HepG2 (cell line): ENCODE measurements around the gene ETV5. TPM values are rescaled to one million over a fixed set of nuclear protein-coding genes. Genes with fewer than 3 reads are reported as not detected.

Source experiments
- AGO2 ChIP-seq: fragments of 200-400 bp; formaldehyde crosslinking; optimal IDR thresholded peaks from 2 replicates; pipeline ENCODE3; 2017; ENCODE audit warnings: mild to moderate bottlenecking, low read depth, low read length, moderate library complexity
- ARNTL ChIP-seq: sonication (generic); formaldehyde crosslinking; IDR thresholded peaks from 2 replicates; pipeline ENCODE4 v1.4.0; 2020; ENCODE audit warnings: mild to moderate bottlenecking, missing genetic modification reagents
- BORCS8-MEF2B ChIP-seq: sonication (generic); formaldehyde crosslinking; IDR thresholded peaks from 2 replicates; pipeline ENCODE4 v1.8.0; 2022; ENCODE audit warnings: mild to moderate bottlenecking, missing genetic modification reagents
- CHCHD3 ChIP-seq: sonication (generic); formaldehyde crosslinking; IDR thresholded peaks from 2 replicates; pipeline ENCODE4 v1.8.0; 2022; ENCODE audit warnings: mild to moderate bottlenecking, missing genetic modification reagents, moderate library complexity
- EP300 ChIP-seq, 3 experiments: sonication (generic) in 1 of 3; formaldehyde crosslinking in 1 of 3; IDR thresholded peaks; 2 replicates each; pipeline versions ENCODE4 v1.5.1 to v1.6.1; 2011 to 2020; ENCODE audit warnings: low read depth in 2 of 3, low read length in 2 of 3, borderline replicate concordance in 1 of 3, improper control_type of control experiment in 1 of 3, mild to moderate bottlenecking in 1 of 3, missing genetic modification reagents in 1 of 3, moderate library complexity in 1 of 3
- HMGA1 ChIP-seq: sonication (generic); formaldehyde crosslinking; conservative IDR thresholded peaks from 2 replicates; pipeline ENCODE4 v1.4.0; 2020; ENCODE audit warnings: missing genetic modification reagents
- IRX3 ChIP-seq: sonication (generic); formaldehyde crosslinking; IDR thresholded peaks from 2 replicates; pipeline ENCODE4 v1.8.1; 2023; ENCODE audit warnings: mild to moderate bottlenecking, low read depth, missing genetic modification reagents, borderline replicate concordance
- KDM4B ChIP-seq: sonication (generic); formaldehyde crosslinking; IDR thresholded peaks from 2 replicates; pipeline ENCODE4 v1.4.0; 2020; ENCODE audit warnings: missing genetic modification reagents
- NFE2L2 ChIP-seq: fragments of 150-350 bp; IDR thresholded peaks from 2 replicates; pipeline ENCODE4 v1.6.1; 2014; ENCODE audit warnings: low read length
- NR3C1 ChIP-seq: sonication (generic); formaldehyde crosslinking; IDR thresholded peaks from 2 replicates; pipeline ENCODE4 v1.4.0; 2020; ENCODE audit warnings: missing genetic modification reagents
- PTBP1 ChIP-seq: fragments of 200-400 bp; formaldehyde crosslinking; IDR thresholded peaks from 2 replicates; pipeline ENCODE4 v1.6.1; 2018; ENCODE audit warnings: low read length, low read depth; ENCODE audit not compliant: poor library complexity, severe bottlenecking
- REPIN1 ChIP-seq: sonication (generic); formaldehyde crosslinking; IDR thresholded peaks from 2 replicates; pipeline ENCODE4 v1.8.0; 2022; ENCODE audit warnings: missing genetic modification reagents, low read depth, mild to moderate bottlenecking, borderline replicate concordance
- RFX5 ChIP-seq: IDR thresholded peaks from 2 replicates; pipeline ENCODE4 v1.6.1; 2011; ENCODE audit warnings: low read depth, low read length, improper control_type of control experiment
- SP5 ChIP-seq: IDR thresholded peaks from 2 replicates; pipeline ENCODE4 v1.6.1; 2016; ENCODE audit warnings: low read depth, borderline replicate concordance
- SSRP1 ChIP-seq: IDR thresholded peaks from 2 replicates; pipeline ENCODE4 v1.6.1; 2016; ENCODE audit warnings: control low read depth
- TCF7L2 ChIP-seq: IDR thresholded peaks from 2 replicates; pipeline ENCODE4 v1.6.1; 2011; ENCODE audit warnings: mild to moderate bottlenecking, low read depth, low read length, moderate library complexity
- TEAD3 ChIP-seq: optimal IDR thresholded peaks from 2 replicates; pipeline ENCODE3; 2016; ENCODE audit warnings: borderline replicate concordance
- ZBTB21 ChIP-seq: sonication (generic); formaldehyde crosslinking; IDR thresholded peaks from 2 replicates; pipeline ENCODE4 v1.4.0; 2020; ENCODE audit warnings: missing genetic modification reagents
- ZNF292 ChIP-seq: sonication (generic); formaldehyde crosslinking; IDR thresholded peaks from 2 replicates; pipeline ENCODE4 v1.8.1; 2022; ENCODE audit warnings: mild to moderate bottlenecking, low read depth, missing genetic modification reagents, borderline replicate concordance
- ZNF317 ChIP-seq: sonication (generic); formaldehyde crosslinking; IDR thresholded peaks from 2 replicates; pipeline ENCODE4 v1.5.0; 2020; ENCODE audit warnings: mild to moderate bottlenecking, missing genetic modification reagents
- ZNF563 ChIP-seq: sonication (generic); formaldehyde crosslinking; IDR thresholded peaks from 2 replicates; pipeline ENCODE4 v1.8.0; 2022; ENCODE audit warnings: mild to moderate bottlenecking, moderate library complexity, missing genetic modification reagents
- ZNF660 ChIP-seq: sonication (generic); formaldehyde crosslinking; IDR thresholded peaks from 2 replicates; pipeline ENCODE4 v1.5.1; 2020; ENCODE audit warnings: mild to moderate bottlenecking, low read depth, missing genetic modification reagents, borderline replicate concordance
- ZNF749 ChIP-seq: sonication (generic); formaldehyde crosslinking; IDR thresholded peaks from 2 replicates; pipeline ENCODE4 v1.8.0; 2022; ENCODE audit warnings: mild to moderate bottlenecking, missing genetic modification reagents, moderate library complexity, borderline replicate concordance
- polyA plus RNA-seq, 8 experiments: library from polyadenylated mRNA; depleted of rRNA in 3 of 8; stranded (reverse) in 7 of 8; unstranded in 1 of 8; fragments of >200 nt; fragmentation: Illumina TruSeq in 4 of 8; extraction: Trizol in 4 of 8; gene quantifications; 2 replicates each; pipeline versions ENCODE4 v1.2.1 to v1.2.3, GENCODE V29; 2011 to 2016; ENCODE audit warnings: low read depth in 4 of 8, missing spikeins in 1 of 8, mixed read lengths in 1 of 8; ENCODE audit not compliant: insufficient read depth in 1 of 8
- total RNA-seq, 5 experiments: library from RNA; depleted of rRNA; stranded (reverse); fragments of >200 nt; fragmentation: Illumina TruSeq; extraction: Trizol; gene quantifications; 2 replicates each; pipeline ENCODE4 v1.2.3, GENCODE V29; 2016; ENCODE audit warnings: low read depth in 1 of 5
- TF ChIP-seq, protein P1 (sequence below): sonication (generic); formaldehyde crosslinking; IDR thresholded peaks from 2 replicates; pipeline ENCODE4 v1.4.0; 2020; ENCODE audit warnings: missing genetic modification reagents, borderline replicate concordance
- TF ChIP-seq, protein P2 (sequence below): sonication (generic); formaldehyde crosslinking; IDR thresholded peaks from 2 replicates; pipeline ENCODE4 v1.4.0; 2020; ENCODE audit warnings: mild to moderate bottlenecking, low read depth, missing genetic modification reagents
- TF ChIP-seq, protein P3 (sequence below): sonication (generic); formaldehyde crosslinking; IDR thresholded peaks from 2 replicates; pipeline ENCODE4 v1.5.1; 2020; ENCODE audit warnings: missing genetic modification reagents, mild to moderate bottlenecking, borderline replicate concordance
- TF ChIP-seq, protein P4 (sequence below): conservative IDR thresholded peaks from 2 replicates; pipeline ENCODE4 v1.6.1; 2018; ENCODE audit warnings: missing genetic modification reagents

Gene ETV5
- total and polyA plus RNA-seq, 2 of the 13 experiments (the other 11 are each of a cell fraction or from before 2014, with no cell fraction given): 52.9 to 57.2 TPM

DNA sequence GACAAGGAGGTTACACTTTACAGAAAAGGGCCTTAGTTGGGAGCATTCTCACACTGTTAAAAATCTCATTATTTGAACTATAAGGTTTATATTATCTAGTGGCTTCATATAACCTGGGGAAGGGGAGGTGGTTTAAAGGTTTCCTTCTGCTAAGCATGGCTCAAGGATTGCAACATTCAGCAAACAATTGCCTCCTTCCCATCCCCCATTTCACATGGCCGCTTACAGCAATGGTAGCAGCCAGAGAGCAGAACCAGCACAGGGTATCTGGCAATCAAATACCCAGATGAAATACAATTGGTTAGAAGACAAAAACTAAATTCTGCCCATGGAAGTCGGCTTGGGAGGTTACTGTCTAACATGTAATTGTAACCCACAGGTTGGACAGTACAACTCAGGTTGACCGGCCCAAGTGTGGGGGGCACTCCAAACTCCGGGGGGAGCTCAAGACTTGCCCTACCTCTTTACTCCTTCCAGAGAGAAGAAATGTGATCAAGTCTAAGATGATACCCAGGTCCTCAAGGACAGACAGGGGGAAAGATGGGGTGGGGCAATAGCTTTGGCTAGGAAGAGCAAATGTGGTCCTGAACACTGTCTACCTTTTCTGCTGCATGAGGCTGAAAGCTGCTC is 15.5 kb downstream of the ETV5 start (continued):
- no peak for TF ChIP-seq SP5 (CRISPR knock-in tag)
- TF ChIP-seq AGO2: no peak
- TF ChIP-seq EP300 (IDR thresholded peaks at IDR 0.05; ENCODE audit: low read depth in 2 of 2, low read length in 2 of 2): 0 out of 4 replicates have a peak, but pooled peaks of 1 of the 2 experiments have one; percentile 55
- no peak for TF ChIP-seq EP300 (CRISPR knock-in tag; IDR thresholded peaks at IDR 0.05; ENCODE audit: borderline replicate concordance)
- TF ChIP-seq CHCHD3 (CRISPR knock-in tag): no peak
- TF ChIP-seq ZNF749 (CRISPR knock-in tag): no peak
- TF ChIP-seq NFE2L2: no peak
- TF ChIP-seq ZNF660 (CRISPR knock-in tag): no peak
- no peak for TF ChIP-seq IRX3 (CRISPR knock-in tag)
- TF ChIP-seq RFX5: no peak
- TF ChIP-seq, protein P1, sequence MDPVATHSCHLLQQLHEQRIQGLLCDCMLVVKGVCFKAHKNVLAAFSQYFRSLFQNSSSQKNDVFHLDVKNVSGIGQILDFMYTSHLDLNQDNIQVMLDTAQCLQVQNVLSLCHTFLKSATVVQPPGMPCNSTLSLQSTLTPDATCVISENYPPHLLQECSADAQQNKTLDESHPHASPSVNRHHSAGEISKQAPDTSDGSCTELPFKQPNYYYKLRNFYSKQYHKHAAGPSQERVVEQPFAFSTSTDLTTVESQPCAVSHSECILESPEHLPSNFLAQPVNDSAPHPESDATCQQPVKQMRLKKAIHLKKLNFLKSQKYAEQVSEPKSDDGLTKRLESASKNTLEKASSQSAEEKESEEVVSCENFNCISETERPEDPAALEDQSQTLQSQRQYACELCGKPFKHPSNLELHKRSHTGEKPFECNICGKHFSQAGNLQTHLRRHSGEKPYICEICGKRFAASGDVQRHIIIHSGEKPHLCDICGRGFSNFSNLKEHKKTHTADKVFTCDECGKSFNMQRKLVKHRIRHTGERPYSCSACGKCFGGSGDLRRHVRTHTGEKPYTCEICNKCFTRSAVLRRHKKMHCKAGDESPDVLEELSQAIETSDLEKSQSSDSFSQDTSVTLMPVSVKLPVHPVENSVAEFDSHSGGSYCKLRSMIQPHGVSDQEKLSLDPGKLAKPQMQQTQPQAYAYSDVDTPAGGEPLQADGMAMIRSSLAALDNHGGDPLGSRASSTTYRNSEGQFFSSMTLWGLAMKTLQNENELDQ (CRISPR knock-in tag): no peak
- no peak for TF ChIP-seq ZNF292
- TF ChIP-seq HMGA1 (CRISPR knock-in tag): no peak
- TF ChIP-seq BORCS8-MEF2B (CRISPR knock-in tag): no peak
- 0 out of 2 replicates have a peak, but pooled peaks have one; percentile 30 for TF ChIP-seq REPIN1 (CRISPR knock-in tag)
- TF ChIP-seq ARNTL (CRISPR knock-in tag): no peak
- TF ChIP-seq TCF7L2: no peak
- TF ChIP-seq TEAD3 (CRISPR knock-in tag): no peak
- no peak for TF ChIP-seq PTBP1
- TF ChIP-seq, protein P2, sequence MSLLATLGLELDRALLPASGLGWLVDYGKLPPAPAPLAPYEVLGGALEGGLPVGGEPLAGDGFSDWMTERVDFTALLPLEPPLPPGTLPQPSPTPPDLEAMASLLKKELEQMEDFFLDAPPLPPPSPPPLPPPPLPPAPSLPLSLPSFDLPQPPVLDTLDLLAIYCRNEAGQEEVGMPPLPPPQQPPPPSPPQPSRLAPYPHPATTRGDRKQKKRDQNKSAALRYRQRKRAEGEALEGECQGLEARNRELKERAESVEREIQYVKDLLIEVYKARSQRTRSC (CRISPR knock-in tag): no peak
- no peak; the same call in 1 of the 2 replicates for TF ChIP-seq SSRP1
- TF ChIP-seq ZNF563: no peak
- no peak for TF ChIP-seq ZNF317 (CRISPR knock-in tag)
- no peak for TF ChIP-seq KDM4B (CRISPR knock-in tag)
- TF ChIP-seq, protein P3, sequence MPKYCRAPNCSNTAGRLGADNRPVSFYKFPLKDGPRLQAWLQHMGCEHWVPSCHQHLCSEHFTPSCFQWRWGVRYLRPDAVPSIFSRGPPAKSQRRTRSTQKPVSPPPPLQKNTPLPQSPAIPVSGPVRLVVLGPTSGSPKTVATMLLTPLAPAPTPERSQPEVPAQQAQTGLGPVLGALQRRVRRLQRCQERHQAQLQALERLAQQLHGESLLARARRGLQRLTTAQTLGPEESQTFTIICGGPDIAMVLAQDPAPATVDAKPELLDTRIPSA (CRISPR knock-in tag): no peak
- TF ChIP-seq NR3C1: no peak
- TF ChIP-seq, protein P4, sequence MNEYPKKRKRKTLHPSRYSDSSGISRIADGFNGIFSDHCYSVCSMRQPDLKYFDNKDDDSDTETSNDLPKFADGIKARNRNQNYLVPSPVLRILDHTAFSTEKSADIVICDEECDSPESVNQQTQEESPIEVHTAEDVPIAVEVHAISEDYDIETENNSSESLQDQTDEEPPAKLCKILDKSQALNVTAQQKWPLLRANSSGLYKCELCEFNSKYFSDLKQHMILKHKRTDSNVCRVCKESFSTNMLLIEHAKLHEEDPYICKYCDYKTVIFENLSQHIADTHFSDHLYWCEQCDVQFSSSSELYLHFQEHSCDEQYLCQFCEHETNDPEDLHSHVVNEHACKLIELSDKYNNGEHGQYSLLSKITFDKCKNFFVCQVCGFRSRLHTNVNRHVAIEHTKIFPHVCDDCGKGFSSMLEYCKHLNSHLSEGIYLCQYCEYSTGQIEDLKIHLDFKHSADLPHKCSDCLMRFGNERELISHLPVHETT: no peak
- no peak for TF ChIP-seq ZBTB21 (CRISPR knock-in tag)
